ENCODE data around the gene MT1F. TPM values are rescaled to one million over a fixed set of nuclear protein-coding genes. Genes with fewer than 3 reads are reported as not detected.

MT1F gene
- polyA plus RNA-seq, 1 donor (not counting 4 experiments of a cell fraction or from before 2014, with no cell fraction given) = 2.3 TPM

- dilution Hi-C loops (cut with MboI; ENCODE audit: extremely low pct_ligation_motif_present, low sequenced_read_pairs) = no loop called here
- H3K9me1 ChIP-seq (ENCODE audit: control insufficient read depth, extremely low read depth, insufficient read depth, low read length) = no peaks in the 10 kb centered on the region
- H3K4me1 ChIP-seq (ENCODE audit: control insufficient read depth, extremely low read depth, insufficient read depth, low read length) = peaks cover 4% of the 10 kb centered on the region
- no peak within 1 kb of the TSS for H2AFZ ChIP-seq (ENCODE audit: control insufficient read depth, low read length)
- no peaks in the 10 kb centered on the region for H3K9me3 ChIP-seq (ENCODE audit: control insufficient read depth, low read depth, low read length)
- no peak for DNase-seq (ENCODE audit: low read depth, low spot score)
- no peak for FAIRE-seq
- no peak within 1 kb of the TSS for H3K9ac ChIP-seq (ENCODE audit: control insufficient read depth, extremely low read depth, insufficient read depth, low read length)
- H3K27me3 ChIP-seq (ENCODE audit: control insufficient read depth, extremely low read depth, insufficient read depth, low read length) = peaks cover 47% of the 10 kb centered on the region
- no peaks in the 10 kb centered on the region for H3K36me3 ChIP-seq (ENCODE audit: control insufficient read depth in 2 of 2, extremely low read depth in 1 of 2, insufficient read depth in 2 of 2, low read length in 2 of 2)
- H3K27ac ChIP-seq (ENCODE audit: control insufficient read depth, insufficient read depth, low read length) = no peak within 1 kb of the TSS
- H3K79me2 ChIP-seq (ENCODE audit: control insufficient read depth, insufficient read depth, low read length) = no peaks in the 10 kb centered on the region
- no peak for TF ChIP-seq EZH2 (IDR thresholded peaks at IDR 0.05; ENCODE audit: low read length)
- TF ChIP-seq CTCF (optimal IDR thresholded peaks at IDR 0.05 in 1 of 3, IDR thresholded peaks at IDR 0.05 in 1 of 3, conservative IDR thresholded peaks at IDR 0.05 in 1 of 3; ENCODE audit: extremely low read depth in 1 of 3, insufficient read depth in 2 of 3, low read length in 3 of 3) = no peak
- peak within 1 kb of the TSS; percentile 41 for H3K4me2 ChIP-seq (ENCODE audit: control insufficient read depth, extremely low read depth, insufficient read depth, low read depth, low read length)
- no peaks in the 10 kb centered on the region for H4K20me1 ChIP-seq (ENCODE audit: control insufficient read depth, extremely low read depth, insufficient read depth, low read length)
- peak within 1 kb of the TSS in 2 of 3 experiments; percentile 18 to 27 for H3K4me3 ChIP-seq (ENCODE audit: control insufficient read depth in 2 of 3, extremely low read depth in 1 of 3, insufficient read depth in 2 of 3, low read depth in 1 of 3, low read length in 3 of 3)
These were observed 19.7 kb upstream of the MT1F start, which contains the start of gene MT1A for GRCh38 chr16:56637814-56638750. MT1A (plus strand) TSS chr16:56638666; CDS start chr16:56638739, 73 bp downstream.

GRCh38 chr16:56639045-56639444 lies 18.7 kb upstream of the MT1F start:
- FAIRE-seq (no peak), DNase-seq (ENCODE audit: low read depth, low spot score) (no peak)
- H2AFZ ChIP-seq (ENCODE audit: control insufficient read depth, low read length) = no peak overlapping the region
- H3K27ac ChIP-seq (ENCODE audit: control insufficient read depth, insufficient read depth, low read length) = no peak overlapping the region
- H3K4me1 ChIP-seq (ENCODE audit: control insufficient read depth, extremely low read depth, insufficient read depth, low read length) = peaks cover 4% of the 10 kb centered on the region
- H3K9me3 ChIP-seq (ENCODE audit: control insufficient read depth, low read depth, low read length) = no peaks in the 10 kb centered on the region
- no peak overlapping the region for H3K4me3 ChIP-seq (ENCODE audit: control insufficient read depth in 2 of 3, extremely low read depth in 1 of 3, insufficient read depth in 2 of 3, low read depth in 1 of 3, low read length in 3 of 3)
- H3K27me3 ChIP-seq (ENCODE audit: control insufficient read depth, extremely low read depth, insufficient read depth, low read length) = peaks cover 42% of the 10 kb centered on the region
- H3K4me2 ChIP-seq (ENCODE audit: control insufficient read depth, extremely low read depth, insufficient read depth, low read depth, low read length) = no peak overlapping the region
- H3K79me2 ChIP-seq (ENCODE audit: control insufficient read depth, insufficient read depth, low read length) = no peaks in the 10 kb centered on the region
- no peak for TF ChIP-seq EZH2 (IDR thresholded peaks at IDR 0.05; ENCODE audit: low read length)
- no peak for TF ChIP-seq CTCF (optimal IDR thresholded peaks at IDR 0.05 in 1 of 3, IDR thresholded peaks at IDR 0.05 in 1 of 3, conservative IDR thresholded peaks at IDR 0.05 in 1 of 3; ENCODE audit: extremely low read depth in 1 of 3, insufficient read depth in 2 of 3, low read length in 3 of 3)
- no peaks in the 10 kb centered on the region for H3K36me3 ChIP-seq (ENCODE audit: control insufficient read depth in 2 of 2, extremely low read depth in 1 of 2, insufficient read depth in 2 of 2, low read length in 2 of 2)
- dilution Hi-C loops (cut with MboI; ENCODE audit: extremely low pct_ligation_motif_present, low sequenced_read_pairs) = no loop called here
- no peaks in the 10 kb centered on the region for H3K9me1 ChIP-seq (ENCODE audit: control insufficient read depth, extremely low read depth, insufficient read depth, low read length)
- no peaks in the 10 kb centered on the region for H4K20me1 ChIP-seq (ENCODE audit: control insufficient read depth, extremely low read depth, insufficient read depth, low read length)
- no peak overlapping the region for H3K9ac ChIP-seq (ENCODE audit: control insufficient read depth, extremely low read depth, insufficient read depth, low read length)
